GM12892 (cell line): Measurements from ENCODE around the gene SOX18.

Experiments
- POLR2A ChIP-seq: IDR thresholded peaks from 2 replicates; pipeline ENCODE4 v1.6.1; 2011; ENCODE audit warnings: low read depth, low read length, control low read depth
- POLR2AphosphoS5 ChIP-seq: IDR thresholded peaks from 2 replicates; pipeline ENCODE4 v1.6.1; 2011; ENCODE audit warnings: low read depth, low read length, control low read depth

GRCh38 chr20:64049878-64050260 lies 430 bp upstream of the SOX18 start:
- no peak for TF ChIP-seq POLR2A
- no peak for TF ChIP-seq POLR2AphosphoS5
